Hepatocyte (in vitro differentiated cells): Measurements from ENCODE around the gene CREBL2. TPM values are rescaled to one million over a fixed set of nuclear protein-coding genes. Genes with fewer than 3 reads are reported as not detected.
"Not testable (repeated sequence)": the region's sequence is repeated elsewhere in the genome, so short reads cannot be mapped to it uniquely, and the experiment has no call there.

ENCODE experiments used
- DNase-seq: peaks from one replicate; pipeline ENCODE4 v3.0.0-alpha.2; 2016; ENCODE audit warnings: low spot score
- H2AFZ ChIP-seq: fragments of 200-600 bp; sonication (generic); 2 replicates; pipeline ENCODE4 v1.6.0; 2016; ENCODE audit warnings: antibody characterized with exemption, mild to moderate bottlenecking
- H3K27ac ChIP-seq: fragments of 200-600 bp; sonication (generic); 2 replicates; pipeline ENCODE4 v1.5.1; 2016; ENCODE audit warnings: mild to moderate bottlenecking
- H3K27me3 ChIP-seq: fragments of 200-600 bp; sonication (generic); 2 replicates; pipeline ENCODE4 v1.6.1; 2016
- H3K36me3 ChIP-seq: fragments of 200-600 bp; sonication (generic); replicated peaks from 2 replicates; pipeline ENCODE4 v1.5.1; 2016; ENCODE audit warnings: low read depth; ENCODE audit not compliant: insufficient read depth
- H3K4me1 ChIP-seq: fragments of 200-600 bp; sonication (generic); 2 replicates; pipeline ENCODE4 v1.5.1; 2016; ENCODE audit warnings: mild to moderate bottlenecking, moderate library complexity; ENCODE audit not compliant: insufficient read depth
- H3K4me2 ChIP-seq: fragments of 200-600 bp; sonication (generic); 2 replicates; pipeline ENCODE4 v1.6.0; 2016
- H3K4me3 ChIP-seq: fragments of 200-600 bp; sonication (generic); 2 replicates; pipeline ENCODE4 v1.5.1; 2016; ENCODE audit warnings: mild to moderate bottlenecking
- H3K79me2 ChIP-seq: fragments of 200-600 bp; sonication (generic); 2 replicates; pipeline ENCODE4 v1.6.0; 2017; ENCODE audit warnings: mild to moderate bottlenecking
- H3K9me2 ChIP-seq: fragments of 200-600 bp; sonication (generic); replicated peaks from 2 replicates; pipeline ENCODE4 v1.6.0; 2017; ENCODE audit warnings: mild to moderate bottlenecking; ENCODE audit not compliant: insufficient read depth
- H3K9me3 ChIP-seq: fragments of 200-600 bp; sonication (generic); 2 replicates; pipeline ENCODE4 v1.5.1; 2016; ENCODE audit warnings: low read depth, mild to moderate bottlenecking
- H4K20me1 ChIP-seq: fragments of 200-600 bp; sonication (generic); 2 replicates; pipeline ENCODE4 v1.6.0; 2016; ENCODE audit warnings: mild to moderate bottlenecking; ENCODE audit not compliant: insufficient read depth, poor library complexity, severe bottlenecking
- CTCF ChIP-seq: fragments of 200-600 bp; sonication (generic); IDR thresholded peaks from 2 replicates; pipeline ENCODE4 v1.5.1; 2016; ENCODE audit warnings: antibody characterized with exemption, mild to moderate bottlenecking; ENCODE audit not compliant: poor library complexity
- EZH2 ChIP-seq: fragments of 200-600 bp; sonication (generic); IDR thresholded peaks from 2 replicates; pipeline ENCODE4 v1.6.1; 2016; ENCODE audit warnings: antibody characterized with exemption, mild to moderate bottlenecking, borderline replicate concordance
- EZH2phosphoT487 ChIP-seq: fragments of 200-600 bp; sonication (generic); IDR thresholded peaks from one replicate; pipeline ENCODE4 v1.6.1; 2018; ENCODE audit warnings: antibody characterized with exemption, mild to moderate bottlenecking, low read depth, moderate library complexity; ENCODE audit not compliant: unreplicated experiment, severe bottlenecking
- WGBS: methylation state at CpG from one replicate; pipeline ENCODE4 v1.1.6; 2016; ENCODE audit warnings: low lambda C conversion rate; ENCODE audit errors: missing lambda C conversion rate; 5-methylcytosine and 5-hydroxymethylcytosine counted together
- polyA plus RNA-seq: library from polyadenylated mRNA; unstranded; fragments of >200 nt; fragmentation: Nextera tagmentation; extraction: Ambion mirVana; gene quantifications from 2 replicates; pipeline ENCODE4 v1.2.1, GENCODE V29; 2016
- total RNA-seq: library from RNA; depleted of rRNA; stranded (reverse); fragments of >200 nt; gene quantifications from 2 replicates; pipeline ENCODE4 v1.2.3, GENCODE V29; 2014

CREBL2 gene
- total and polyA plus RNA-seq, 2 experiments from 2014 or later, result 11.4 to 19.4 TPM

GRCh38 chr12:12614342-12614741 is 2.7 kb downstream of the CREBL2 start:
- 88% methylated on average over 4 of the region's 4 CpGs for WGBS
- H3K27ac ChIP-seq, result no peak overlapping the region

DNA sequence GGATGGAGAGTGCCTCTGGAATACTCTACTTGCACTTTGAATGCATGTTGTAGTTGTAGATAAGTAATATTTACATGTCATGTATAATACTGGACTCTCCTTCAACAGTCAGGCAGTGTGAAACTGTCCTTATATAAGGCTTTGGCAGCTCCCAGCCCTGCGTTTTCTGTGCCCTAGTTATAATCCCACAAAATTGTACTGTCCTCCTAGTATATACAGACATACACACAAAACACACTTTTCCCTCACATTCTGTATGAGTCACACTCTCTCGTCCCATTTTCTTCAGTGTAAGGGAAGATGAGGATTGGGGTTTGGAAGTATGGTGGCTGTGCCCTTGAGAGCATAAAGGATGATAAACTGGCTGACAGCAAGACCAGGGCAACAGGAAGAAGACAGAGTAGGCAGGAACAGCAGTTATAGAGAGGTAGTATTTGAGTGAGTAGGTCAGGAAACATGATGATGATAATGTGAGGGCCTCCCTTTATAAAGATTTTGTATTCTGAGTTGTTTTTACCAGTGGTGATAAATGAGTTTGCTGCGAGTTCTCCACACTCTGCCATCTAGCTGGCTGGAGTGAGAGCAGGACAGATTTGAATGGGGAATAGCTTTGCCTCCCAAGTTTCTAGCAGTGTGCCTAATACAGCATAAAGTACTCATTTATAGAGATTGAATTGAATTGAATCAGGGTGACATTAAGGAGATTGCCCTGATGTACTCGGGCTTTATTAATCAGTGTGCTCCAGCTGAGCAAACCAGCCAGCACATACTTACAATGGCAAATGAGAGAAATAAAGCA is 5.0 kb downstream of the CREBL2 start:
- Histone ChIP-seq H3K9me2 (no peaks in the 10 kb centered on the region), H3K4me2 (no peak overlapping the region), H3K27ac (no peak overlapping the region), H2AFZ (no peak overlapping the region), H3K36me3 (no peaks in the 10 kb centered on the region), H3K4me1 (peaks cover 7% of the 10 kb centered on the region), H3K9me3 (no peaks in the 10 kb centered on the region), H3K79me2 (peaks cover 65% of the 10 kb centered on the region), H3K27me3 (no peaks in the 10 kb centered on the region), H4K20me1 (no peaks in the 10 kb centered on the region), H3K4me3 (no peak overlapping the region)
- no peak for DNase-seq
- WGBS, result 83% methylated on average over 4 of the region's 4 CpGs
- TF ChIP-seq CTCF (no peak), EZH2phosphoT487 (no peak), EZH2 (no peak)

More at GRCh38 chr12:12614342-12614741, 2.7 kb downstream of the CREBL2 start:
- no peak overlapping the region for H3K4me3 ChIP-seq
- no peaks in the 10 kb centered on the region for H3K27me3 ChIP-seq
- H2AFZ ChIP-seq, result no peak overlapping the region
- H3K79me2 ChIP-seq, result peaks cover 48% of the 10 kb centered on the region
- H3K9me2 ChIP-seq, result no peaks in the 10 kb centered on the region
- H3K36me3 ChIP-seq, result no peaks in the 10 kb centered on the region
- TF ChIP-seq EZH2phosphoT487 (no peak), CTCF (no peak)
- H3K4me2 ChIP-seq, result no peak overlapping the region
- DNase-seq, result no peak
- H3K4me1 ChIP-seq, result peaks cover 7% of the 10 kb centered on the region
- H4K20me1 ChIP-seq, result no peaks in the 10 kb centered on the region
- no peaks in the 10 kb centered on the region for H3K9me3 ChIP-seq

DNA sequence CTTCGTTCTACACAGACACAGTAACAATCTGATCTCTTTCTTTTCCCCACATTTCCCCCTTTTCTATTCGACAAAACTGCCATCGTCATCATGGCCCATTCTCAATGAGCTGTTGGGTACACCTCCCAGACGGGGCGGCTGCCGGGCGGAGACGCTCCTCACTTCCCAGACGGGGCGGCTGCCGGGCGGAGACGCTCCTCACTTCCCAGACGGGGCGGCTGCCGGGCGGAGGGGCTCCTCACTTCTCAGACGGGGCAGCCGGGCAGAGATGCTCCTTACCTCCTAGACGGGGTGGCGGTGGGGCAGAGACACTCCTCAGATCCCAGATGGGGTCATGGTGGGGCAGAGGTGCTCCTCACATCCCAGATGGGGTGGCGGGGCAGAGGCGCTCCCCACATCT is 6.4 kb downstream of the CREBL2 start:
- H3K4me1 ChIP-seq, H3K9me2 ChIP-seq, H4K20me1 ChIP-seq, H2AFZ ChIP-seq, H3K36me3 ChIP-seq, H3K27ac ChIP-seq, DNase-seq, H3K4me3 ChIP-seq, H3K9me3 ChIP-seq, H3K27me3 ChIP-seq, H3K4me2 ChIP-seq: not testable (repeated sequence)
- WGBS, result 97% methylated on average over 23 of the region's 23 CpGs
- H3K79me2 ChIP-seq, result peaks cover 68% of the 10 kb centered on the region

- no peak overlapping the region for H3K4me2 ChIP-seq
- H3K79me2 ChIP-seq, result peaks cover 68% of the 10 kb centered on the region
- no peaks in the 10 kb centered on the region for H3K9me2 ChIP-seq
- no peak overlapping the region for H2AFZ ChIP-seq
- H3K9me3 ChIP-seq, result peaks cover 3% of the 10 kb centered on the region
- TF ChIP-seq EZH2phosphoT487, result no peak
- no peak for TF ChIP-seq CTCF
- TF ChIP-seq EZH2, result no peak
- WGBS, result 97% methylated on average over 6 of the region's 6 CpGs
- no peaks in the 10 kb centered on the region for H3K27me3 ChIP-seq
- DNase-seq, result no peak
- no peak overlapping the region for H3K4me3 ChIP-seq
- no peaks in the 10 kb centered on the region for H3K36me3 ChIP-seq
- H3K4me1 ChIP-seq, result no peaks in the 10 kb centered on the region
- no peak overlapping the region for H3K27ac ChIP-seq
- H4K20me1 ChIP-seq, result no peaks in the 10 kb centered on the region
Observed at GRCh38 chr12:12620730-12621315, 9.1 kb downstream of the CREBL2 start.
